Measurements from ENCODE around the gene TMEM151B.

Gene TMEM151B

DNA sequence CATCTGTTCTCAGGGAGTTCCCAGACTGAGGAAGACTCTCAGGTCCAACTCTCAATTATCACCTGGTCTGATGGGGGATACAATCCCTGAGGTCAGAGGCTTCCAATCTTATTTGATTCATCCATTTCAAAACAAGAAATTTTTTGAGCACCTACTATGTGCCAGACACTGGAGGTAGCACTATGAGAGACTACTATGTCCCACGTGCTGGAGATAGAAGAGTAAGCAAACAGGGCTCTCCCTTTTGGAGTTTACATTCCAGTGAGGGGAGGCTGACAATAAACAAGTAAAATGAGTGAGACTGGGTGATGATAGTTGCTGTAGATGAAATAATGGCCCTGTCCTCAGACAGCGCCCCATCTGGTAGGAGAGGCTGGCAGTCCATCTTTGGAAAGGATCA, 16.5 kb downstream of the TMEM151B start:
- DNase-seq (ENCODE audit: low read depth): no peak
- H3K4me3 ChIP-seq (ENCODE audit: low read depth, low read length): no peak overlapping the region
- no peak for TF ChIP-seq CTCF (IDR thresholded peaks at IDR 0.05; ENCODE audit: control insufficient read depth, extremely low read depth, insufficient read depth)

- H3K4me3 ChIP-seq (ENCODE audit: low read depth, low read length): no peak overlapping the region
- TF ChIP-seq CTCF (IDR thresholded peaks at IDR 0.05; ENCODE audit: control insufficient read depth, extremely low read depth, insufficient read depth): no peak
- no peak for DNase-seq (ENCODE audit: low read depth)
These were observed 19.5 kb downstream of the TMEM151B start for GRCh38 chr6:44289726-44290260.

DNA sequence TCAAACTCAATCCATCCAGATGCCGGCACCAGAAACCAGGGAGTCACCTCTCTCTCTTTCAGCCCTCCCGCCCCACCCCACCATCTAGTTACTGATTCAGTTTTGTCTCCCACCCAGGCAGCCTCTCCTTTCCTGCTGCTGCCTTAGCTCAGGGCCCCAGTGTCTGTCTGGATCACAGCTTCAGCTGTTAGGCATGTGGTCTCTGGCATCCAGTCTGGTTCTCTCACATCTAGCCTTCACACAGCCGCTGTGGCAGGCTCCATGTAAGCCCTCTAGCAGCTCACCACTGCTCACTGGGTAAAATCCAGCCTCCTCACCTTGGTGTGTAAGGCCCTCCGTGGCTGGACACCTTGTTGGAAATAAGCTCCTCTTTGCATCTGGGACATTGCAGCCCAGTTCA, 21.6 kb downstream of the TMEM151B start:
- no peak for TF ChIP-seq CTCF (IDR thresholded peaks at IDR 0.05; ENCODE audit: control insufficient read depth, extremely low read depth, insufficient read depth)

GRCh38 chr6:44292661-44293365, 22.6 kb downstream of the TMEM151B start:
- no peak for TF ChIP-seq CTCF (IDR thresholded peaks at IDR 0.05; ENCODE audit: control insufficient read depth, extremely low read depth, insufficient read depth)
- DNase-seq (ENCODE audit: low read depth): no peak
- H3K4me3 ChIP-seq (ENCODE audit: low read depth, low read length): no peak overlapping the region

More for the DNA sequence above, 21.6 kb downstream of the TMEM151B start:
- DNase-seq (ENCODE audit: low read depth): no peak
- H3K4me3 ChIP-seq (ENCODE audit: low read depth, low read length): no peak overlapping the region

- DNase-seq (ENCODE audit: low read depth): no peak
- H3K4me3 ChIP-seq (ENCODE audit: low read depth, low read length): no peak overlapping the region
- no peak for TF ChIP-seq CTCF (IDR thresholded peaks at IDR 0.05; ENCODE audit: control insufficient read depth, extremely low read depth, insufficient read depth)
These were observed 24.9 kb downstream of the TMEM151B start for GRCh38 chr6:44294832-44295791.

- DNase-seq (ENCODE audit: low read depth): no peak
These were observed 27.1 kb downstream of the TMEM151B start for GRCh38 chr6:44297063-44298038.

More at GRCh38 chr6:44297063-44298038, 27.1 kb downstream of the TMEM151B start:
- TF ChIP-seq CTCF (IDR thresholded peaks at IDR 0.05; ENCODE audit: control insufficient read depth, extremely low read depth, insufficient read depth): no peak
- peak overlapping the region; percentile 45 for H3K4me3 ChIP-seq (ENCODE audit: low read depth, low read length)

All from LNCaP clone FGC (cell line).